Neural progenitor cell (in vitro differentiated cells): ENCODE results near the gene EEIG2. TPM values are rescaled to one million over a fixed set of nuclear protein-coding genes. Genes with fewer than 3 reads are reported as not detected.

Source experiments
- DNase-seq: peaks from one replicate; pipeline ENCODE4 v3.0.0-alpha.2; 2016; ENCODE audit warnings: low spot score
- H2AFZ ChIP-seq: fragments of 200-600 bp; sonication (generic); replicated peaks from 2 replicates; pipeline ENCODE4 v1.6.1; 2016; ENCODE audit warnings: antibody characterized with exemption
- H3F3A ChIP-seq: fragments of 200-600 bp; sonication (generic); 2 replicates; pipeline ENCODE4 v1.6.1; 2016; ENCODE audit warnings: antibody characterized with exemption, low read depth
- H3K27ac ChIP-seq: fragments of 200-600 bp; sonication (generic); 2 replicates; pipeline ENCODE4 v1.5.1; 2016; ENCODE audit warnings: mild to moderate bottlenecking
- H3K27me3 ChIP-seq: fragments of 200-600 bp; sonication (generic); 2 replicates; pipeline ENCODE4 v1.6.1; 2016; ENCODE audit warnings: mild to moderate bottlenecking, moderate library complexity
- H3K36me3 ChIP-seq: fragments of 200-600 bp; sonication (generic); 2 replicates; pipeline ENCODE4 v1.5.1; 2016
- H3K4me1 ChIP-seq: fragments of 200-600 bp; sonication (generic); 2 replicates; pipeline ENCODE4 v1.6.1; 2016; ENCODE audit warnings: mixed run types
- H3K4me2 ChIP-seq: fragments of 200-600 bp; sonication (generic); 2 replicates; pipeline ENCODE4 v1.6.1; 2016
- H3K4me3 ChIP-seq: fragments of 200-600 bp; sonication (generic); 2 replicates; pipeline ENCODE4 v1.5.1; 2016
- H3K79me2 ChIP-seq: fragments of 200-600 bp; sonication (generic); 2 replicates; pipeline ENCODE4 v1.6.1; 2016; ENCODE audit warnings: low read depth
- H3K9ac ChIP-seq: fragments of 200-600 bp; sonication (generic); 2 replicates; pipeline ENCODE4 v1.6.1; 2016
- H3K9me3 ChIP-seq: fragments of 200-600 bp; sonication (generic); 2 replicates; pipeline ENCODE4 v1.5.1; 2016; ENCODE audit warnings: low read depth
- H4K20me1 ChIP-seq: fragments of 200-600 bp; sonication (generic); 2 replicates; pipeline ENCODE4 v1.6.1; 2016; ENCODE audit warnings: low read depth
- H3K27ac Mint-ChIP-seq: 3 replicates; pipeline ENCODE4 v1.8.0; 2021; ENCODE audit warnings: mixed read lengths
- H3K27me3 Mint-ChIP-seq: 2 replicates; pipeline ENCODE4 v1.8.0; 2022; ENCODE audit warnings: low read depth, mild to moderate bottlenecking, inconsistent platforms, moderate library complexity, mixed read lengths; ENCODE audit not compliant: insufficient read depth
- H3K36me3 Mint-ChIP-seq: 3 replicates; pipeline ENCODE4 v1.8.0; 2021; ENCODE audit warnings: mixed read lengths
- H3K4me1 Mint-ChIP-seq: 3 replicates; pipeline ENCODE4 v1.8.0; 2021; ENCODE audit warnings: mixed read lengths
- H3K4me3 Mint-ChIP-seq: 3 replicates; pipeline ENCODE4 v1.8.0; 2021; ENCODE audit warnings: mild to moderate bottlenecking, moderate library complexity, mixed read lengths
- H3K9me3 Mint-ChIP-seq: 3 replicates; pipeline ENCODE4 v1.8.0; 2020; ENCODE audit warnings: mixed read lengths
- CTCF ChIP-seq: fragments of 200-600 bp; sonication (generic); IDR thresholded peaks from 2 replicates; pipeline ENCODE4 v1.5.1; 2017; ENCODE audit warnings: antibody characterized with exemption, mild to moderate bottlenecking
- EZH2 ChIP-seq: fragments of 200-600 bp; sonication (generic); IDR thresholded peaks from 2 replicates; pipeline ENCODE4 v1.6.1; 2017; ENCODE audit warnings: antibody characterized with exemption, mild to moderate bottlenecking, moderate library complexity
- EZH2phosphoT487 ChIP-seq: fragments of 200-600 bp; sonication (generic); IDR thresholded peaks from 2 replicates; pipeline ENCODE4 v1.6.1; 2017; ENCODE audit warnings: antibody characterized with exemption
- total RNA-seq: library from RNA; depleted of rRNA; stranded (reverse); fragments of >200 nt; gene quantifications from 2 replicates; pipeline ENCODE4 v1.2.3, GENCODE V29; 2015; ENCODE audit warnings: low replicate concordance

The EEIG2 gene
- total RNA-seq, 1 donor from 2014 or later, result 8.8 TPM

GRCh38 chr1:108523829-108524228 is 36.1 kb upstream of the EEIG2 start:
- no peak overlapping the region for H3K27ac ChIP-seq
- no peak for DNase-seq
- no peak overlapping the region for H2AFZ ChIP-seq
- no peaks in the 10 kb centered on the region for H4K20me1 ChIP-seq
- H3K36me3 Mint-ChIP-seq, result no peaks in the 10 kb centered on the region
- no peak overlapping the region for H3K4me2 ChIP-seq
- peaks cover 12% of the 10 kb centered on the region for H3F3A ChIP-seq
- no peaks in the 10 kb centered on the region for H3K36me3 ChIP-seq
- H3K9me3 ChIP-seq, result peaks cover 3% of the 10 kb centered on the region
- H3K4me1 ChIP-seq, result no peaks in the 10 kb centered on the region
- no peaks in the 10 kb centered on the region for H3K27me3 ChIP-seq
- H3K9me3 Mint-ChIP-seq, result no peaks in the 10 kb centered on the region
- TF ChIP-seq CTCF (no peak), EZH2phosphoT487 (no peak), EZH2 (no peak)
- H3K4me1 Mint-ChIP-seq, result no peaks in the 10 kb centered on the region
- H3K4me3 Mint-ChIP-seq, result no peak overlapping the region
- no peak overlapping the region for H3K9ac ChIP-seq
- H3K27ac Mint-ChIP-seq, result no peak overlapping the region
- H3K27me3 Mint-ChIP-seq, result no peaks in the 10 kb centered on the region
- no peak overlapping the region for H3K4me3 ChIP-seq
- no peaks in the 10 kb centered on the region for H3K79me2 ChIP-seq

- Histone ChIP-seq H3F3A (peaks cover 12% of the 10 kb centered on the region), H2AFZ (no peak overlapping the region), H3K27me3 (no peaks in the 10 kb centered on the region), H3K79me2 (no peaks in the 10 kb centered on the region), H3K36me3 (no peaks in the 10 kb centered on the region), H3K4me3 (no peak overlapping the region), H3K27ac (no peak overlapping the region), H3K9ac (no peak overlapping the region), H3K4me1 (no peaks in the 10 kb centered on the region), H3K4me2 (no peak overlapping the region), H3K9me3 (peaks cover 3% of the 10 kb centered on the region), H4K20me1 (no peaks in the 10 kb centered on the region)
- no peak for TF ChIP-seq EZH2phosphoT487
- no peak for TF ChIP-seq CTCF
- TF ChIP-seq EZH2, result no peak
- no peak overlapping the region for H3K27ac Mint-ChIP-seq
- DNase-seq, result no peak
- H3K36me3 Mint-ChIP-seq, result no peaks in the 10 kb centered on the region
- no peaks in the 10 kb centered on the region for H3K4me1 Mint-ChIP-seq
- H3K27me3 Mint-ChIP-seq, result no peaks in the 10 kb centered on the region
- H3K9me3 Mint-ChIP-seq, result no peaks in the 10 kb centered on the region
- no peak overlapping the region for H3K4me3 Mint-ChIP-seq
These were observed 35.2 kb upstream of the EEIG2 start for GRCh38 chr1:108524676-108525075.

GRCh38 chr1:108527135-108527534 is 32.8 kb upstream of the EEIG2 start:
- H3K4me2 ChIP-seq, result no peak overlapping the region
- H2AFZ ChIP-seq, result no peak overlapping the region

GRCh38 chr1:108527837-108528236 is 32.1 kb upstream of the EEIG2 start:
- H3K36me3 Mint-ChIP-seq, result no peaks in the 10 kb centered on the region
- no peaks in the 10 kb centered on the region for H3K79me2 ChIP-seq
- H3K9me3 Mint-ChIP-seq, result no peaks in the 10 kb centered on the region
- H3K4me2 ChIP-seq, result no peak overlapping the region
- no peaks in the 10 kb centered on the region for H3K4me1 Mint-ChIP-seq
- H3K36me3 ChIP-seq, result no peaks in the 10 kb centered on the region
- no peak overlapping the region for H3K4me3 Mint-ChIP-seq
- TF ChIP-seq CTCF, result no peak
- TF ChIP-seq EZH2phosphoT487, result no peak
- no peak for TF ChIP-seq EZH2
- H3K27ac Mint-ChIP-seq, result no peak overlapping the region
- H3K4me1 ChIP-seq, result no peaks in the 10 kb centered on the region
- no peak for DNase-seq
- no peaks in the 10 kb centered on the region for H4K20me1 ChIP-seq
- H3K9ac ChIP-seq, result no peak overlapping the region
- no peaks in the 10 kb centered on the region for H3K27me3 ChIP-seq
- H3K9me3 ChIP-seq, result peaks cover 3% of the 10 kb centered on the region
- H2AFZ ChIP-seq, result no peak overlapping the region
- no peak overlapping the region for H3K4me3 ChIP-seq
- no peaks in the 10 kb centered on the region for H3K27me3 Mint-ChIP-seq
- peaks cover 12% of the 10 kb centered on the region for H3F3A ChIP-seq
- no peak overlapping the region for H3K27ac ChIP-seq

More at GRCh38 chr1:108527135-108527534, 32.8 kb upstream of the EEIG2 start:
- Mint-ChIP-seq H3K9me3 (no peaks in the 10 kb centered on the region), H3K27me3 (no peaks in the 10 kb centered on the region), H3K4me3 (no peak overlapping the region), H3K27ac (no peak overlapping the region), H3K4me1 (no peaks in the 10 kb centered on the region), H3K36me3 (no peaks in the 10 kb centered on the region)
- Histone ChIP-seq H3F3A (peaks cover 12% of the 10 kb centered on the region), H4K20me1 (no peaks in the 10 kb centered on the region), H3K27ac (no peak overlapping the region), H3K27me3 (no peaks in the 10 kb centered on the region), H3K9me3 (peaks cover 3% of the 10 kb centered on the region), H3K9ac (no peak overlapping the region), H3K36me3 (no peaks in the 10 kb centered on the region), H3K79me2 (no peaks in the 10 kb centered on the region), H3K4me1 (no peaks in the 10 kb centered on the region), H3K4me3 (no peak overlapping the region)
- TF ChIP-seq EZH2, result no peak
- no peak for DNase-seq
